Omental fat pad (tissue), 4 donors: Measurements from ENCODE around the gene MGAT4B. TPM values are rescaled to one million over a fixed set of nuclear protein-coding genes. Genes with fewer than 3 reads are reported as not detected.
"Not testable (repeated sequence)": the region's sequence is repeated elsewhere in the genome, so short reads cannot be mapped to it uniquely, and the experiment has no call there.

Experiments
- ATAC-seq: fragments of 150-250 bp; one replicate; pipeline ENCODE4 v1.9.1; 2016; ENCODE audit warnings: mild to moderate bottlenecking, moderate library complexity; ENCODE audit not compliant: low FRiP score
- DNase-seq: peaks from one replicate; pipeline ENCODE4 v3.0.0-alpha.2; 2019; ENCODE audit warnings: low spot score
- CTCF ChIP-seq, 3 donors: fragments of 450-650 bp; IDR thresholded peaks; one replicate each; pipeline ENCODE4 v1.5.1; 2016 to 2017; ENCODE audit warnings: antibody characterized with exemption in 3 of 3, mild to moderate bottlenecking in 3 of 3, moderate library complexity in 2 of 3
- total RNA-seq, 4 donors: library from RNA; depleted of rRNA; stranded (reverse); fragments of >200 nt; gene quantifications; one replicate each; pipeline ENCODE4 v1.1.0, GENCODE V29; 2016

The MGAT4B gene
- total RNA-seq, 4 donors from 2014 or later: 67.6 to 90.1 (median 73.9) TPM

GRCh38 chr5:179839328-179840256 is 32.9 kb upstream of the MGAT4B start:
- peak; percentile 22 for DNase-seq
- no peak for ATAC-seq
- TF ChIP-seq CTCF (IDR thresholded peaks at IDR 0.05): no peak

- ATAC-seq: no peak
- TF ChIP-seq CTCF (IDR thresholded peaks at IDR 0.05): no peak
- DNase-seq: no peak
Measured at GRCh38 chr5:179837076-179838011, 30.7 kb upstream of the MGAT4B start.

GRCh38 chr5:179836225-179837019 is 29.8 kb upstream of the MGAT4B start:
- DNase-seq: peak; percentile 20
- TF ChIP-seq CTCF (IDR thresholded peaks at IDR 0.05): no peak
- ATAC-seq: peak; percentile 29

GRCh38 chr5:179834871-179835270 is 28.2 kb upstream of the MGAT4B start:
- not testable (repeated sequence) for ATAC-seq, DNase-seq

- no peak for ATAC-seq
- no peak for TF ChIP-seq CTCF (IDR thresholded peaks at IDR 0.05)
- DNase-seq: no peak
Measured at GRCh38 chr5:179834120-179834519, 27.5 kb upstream of the MGAT4B start.

GRCh38 chr5:179833709-179834070 is 27.0 kb upstream of the MGAT4B start:
- ATAC-seq (no peak), DNase-seq (no peak)
- no peak for TF ChIP-seq CTCF (IDR thresholded peaks at IDR 0.05)
